ENCODE measurements around the gene CFAP54.
"Not testable (repeated sequence)": the region's sequence is repeated elsewhere in the genome, so short reads cannot be mapped to it uniquely, and the experiment has no call there.

- TF ChIP-seq CTCF, POLR2A (IDR thresholded peaks at IDR 0.05): not testable (repeated sequence)
Measured at GRCh38 chr12:96459281-96459680, 30.1 kb upstream of the CFAP54 start.
